A549 (cell line): ENCODE results near the gene KCNAB3. TPM values are rescaled to one million over a fixed set of nuclear protein-coding genes. Genes with fewer than 3 reads are reported as not detected.
A peak's percentile ranks its signal among the peaks of the same experiment; 100 is the strongest.

Experiments used
- ATAC-seq, 2 experiments: fragments of 200-7000 bp in 1 of 2; fragments of >200 bp in 1 of 2; cut with Nextera tagmentation in 1 of 2; cut with Tn5 transposase in 1 of 2; 3 replicates each; pipeline versions ENCODE4 v1.8.0 to v1.9.1; 2018 to 2020; ENCODE audit warnings: mild to moderate bottlenecking in 1 of 2, moderate library complexity in 1 of 2
- CTCF ChIA-PET: fragments of 300-600 bp; sonication (Branson Sonifier 250); formaldehyde crosslinking; extraction: SDS; loops from one replicate; lab custom pipeline; 2021; ENCODE audit warnings: antibody characterized with exemption, inconsistent platforms; lab: Yijun Ruan, JAX
- POLR2A ChIA-PET: fragments of 350-600 bp; formaldehyde crosslinking; extraction: SDS; loops from one replicate; lab custom pipeline; 2021; ENCODE audit warnings: antibody characterized with exemption, inconsistent platforms; lab: Yijun Ruan, JAX
- DNase-seq, 2 experiments: peaks; one replicate each; pipeline versions ENCODE4 v3.0.0 to v3.0.0-alpha.2; 2011 to 2016; ENCODE audit warnings: low read depth in 1 of 2, low spot score in 1 of 2
- FAIRE-seq: peaks from 2 replicates; lab custom pipeline; 2011; peaks lifted over from hg19 to GRCh38; lab: Jason Lieb, UNC
- H3K27ac ChIP-seq, 2 experiments: fragments of >200 bp; sonication (Bioruptor Twin); formaldehyde crosslinking; 3 replicates each; pipeline ENCODE4 v1.5.1; 2016 to 2017
- H3K4me1 ChIP-seq: fragments of >200 bp; sonication (Bioruptor Twin); formaldehyde crosslinking; 3 replicates; pipeline ENCODE4 v1.6.1; 2016
- H3K4me2 ChIP-seq: fragments of >200 bp; sonication (Bioruptor Twin); formaldehyde crosslinking; 3 replicates; pipeline ENCODE4 v1.6.1; 2016
- H3K4me3 ChIP-seq: fragments of >200 bp; sonication (Bioruptor Twin); formaldehyde crosslinking; 3 replicates; pipeline ENCODE4 v1.5.1; 2016
- H3K9me3 ChIP-seq: fragments of >200 bp; sonication (Bioruptor Twin); formaldehyde crosslinking; 3 replicates; pipeline ENCODE4 v1.6.1; 2016
- CEBPB ChIP-seq, 2 experiments: fragments of >200 bp in 1 of 2; sonication (Bioruptor Twin) in 1 of 2; formaldehyde crosslinking in 1 of 2; IDR thresholded peaks; 2 replicates each; pipeline ENCODE4 v1.6.1; 2012 to 2016
- FOXS1 ChIP-seq: fragments of 250-450 bp; sonication (Bioruptor Pico); IDR thresholded peaks from 2 replicates; pipeline ENCODE4 v1.5.0; 2020; ENCODE audit warnings: mild to moderate bottlenecking, moderate library complexity
- GATA3 ChIP-seq: IDR thresholded peaks from 2 replicates; pipeline ENCODE4 v1.6.1; 2012; ENCODE audit warnings: borderline replicate concordance
- HDAC2 ChIP-seq: fragments of 200-600 bp; sonication (generic); IDR thresholded peaks from 2 replicates; pipeline ENCODE4 v1.6.1; 2016
- HOXB5 ChIP-seq: fragments of 250-450 bp; sonication (Bioruptor Pico); IDR thresholded peaks from 2 replicates; pipeline ENCODE4 v1.5.0; 2020; ENCODE audit warnings: mild to moderate bottlenecking, moderate library complexity
- JUN ChIP-seq, 2 experiments: fragments of >200 bp; sonication (Bioruptor Twin); formaldehyde crosslinking; IDR thresholded peaks; 2 replicates in 1 of 2; 3 replicates in 1 of 2; pipeline ENCODE4 v1.6.1; 2016 to 2017
- KDM1A ChIP-seq: fragments of 200-600 bp; sonication (generic); IDR thresholded peaks from 2 replicates; pipeline ENCODE4 v1.6.1; 2016; ENCODE audit warnings: low read depth, mild to moderate bottlenecking
- MAFK ChIP-seq: fragments of 450-650 bp; IDR thresholded peaks from 2 replicates; pipeline ENCODE4 v1.6.1; 2014; ENCODE audit not compliant: partially characterized antibody
- MAZ ChIP-seq: fragments of 150-350 bp; IDR thresholded peaks from 2 replicates; pipeline ENCODE4 v1.6.1; 2014; ENCODE audit warnings: antibody characterized with exemption, low read depth, low read length, borderline replicate concordance
- NPAS2 ChIP-seq: fragments of 250-450 bp; sonication (Bioruptor Pico); IDR thresholded peaks from 2 replicates; pipeline ENCODE4 v1.8.0; 2022; ENCODE audit warnings: mild to moderate bottlenecking, moderate library complexity, borderline replicate concordance
- POLR2A ChIP-seq: IDR thresholded peaks from 2 replicates; pipeline ENCODE4 v1.6.1; 2012; ENCODE audit warnings: mild to moderate bottlenecking, low read length
- POLR2AphosphoS2 ChIP-seq: conservative IDR thresholded peaks from 2 replicates; pipeline ENCODE4 v1.6.1; 2012; ENCODE audit warnings: low read length, improper control_type of control experiment, inconsistent platforms
- RAD21 ChIP-seq, 2 experiments: fragments of >200 bp in 1 of 2; sonication (Bioruptor Twin) in 1 of 2; formaldehyde crosslinking in 1 of 2; IDR thresholded peaks in 1 of 2; conservative IDR thresholded peaks in 1 of 2; 2 replicates in 1 of 2; 3 replicates in 1 of 2; pipeline ENCODE4 v1.6.1; 2012 to 2018; ENCODE audit warnings: inconsistent platforms in 1 of 2
- RARB ChIP-seq: fragments of 250-450 bp; sonication (Bioruptor Pico); IDR thresholded peaks from 2 replicates; pipeline ENCODE4 v1.8.0; 2021; ENCODE audit warnings: mild to moderate bottlenecking, moderate library complexity
- SMC3 ChIP-seq: fragments of >200 bp; sonication (Bioruptor Twin); formaldehyde crosslinking; IDR thresholded peaks from 3 replicates; pipeline ENCODE4 v1.6.1; 2018; ENCODE audit warnings: inconsistent platforms
- ZC3H11A ChIP-seq: fragments of 450-650 bp; IDR thresholded peaks from 2 replicates; pipeline ENCODE4 v1.6.1; 2014; ENCODE audit warnings: antibody characterized with exemption, mild to moderate bottlenecking
- ZFP36 ChIP-seq: fragments of 450-650 bp; IDR thresholded peaks from 2 replicates; pipeline ENCODE4 v1.6.1; 2014; ENCODE audit warnings: borderline replicate concordance; ENCODE audit not compliant: partially characterized antibody
- ZNF302 ChIP-seq: fragments of 250-450 bp; sonication (Bioruptor Pico); IDR thresholded peaks from 2 replicates; pipeline ENCODE4 v1.9.0; 2021; ENCODE audit warnings: inconsistent platforms, mild to moderate bottlenecking, moderate library complexity
- ZSCAN20 ChIP-seq: fragments of 250-450 bp; sonication (Bioruptor Pico); IDR thresholded peaks from 2 replicates; pipeline ENCODE4 v1.8.0; 2022; ENCODE audit warnings: mild to moderate bottlenecking, moderate library complexity
- WGBS: methylation state at CpG from one replicate; pipeline ENCODE4 v1.1.6; 2017; ENCODE audit errors: missing lambda C conversion rate; 5-methylcytosine and 5-hydroxymethylcytosine counted together
- polyA plus RNA-seq, 4 experiments: library from polyadenylated mRNA; depleted of rRNA in 3 of 4; stranded (reverse); fragments of >200 nt; fragmentation: RNase III in 1 of 4; extraction: RNeasy Plus Mini Kit Qiagen cat#74134 plus additional on column Dnase treatment in 1 of 4; gene quantifications; 2 replicates in 3 of 4; 3 replicates in 1 of 4; pipeline ENCODE4 v1.2.3, GENCODE V29; 2011 to 2017
- TF ChIP-seq, protein P1 (sequence below): fragments of 250-450 bp; sonication (Bioruptor Pico); IDR thresholded peaks from 2 replicates; pipeline ENCODE4 v1.5.0; 2021; ENCODE audit warnings: mild to moderate bottlenecking, moderate library complexity, borderline replicate concordance
- TF ChIP-seq, protein P2 (sequence below): fragments of >200 bp; sonication (Bioruptor Twin); formaldehyde crosslinking; IDR thresholded peaks from 3 replicates; pipeline ENCODE4 v1.5.1; 2016

Gene KCNAB3
- polyA plus RNA-seq, 2 of the 4 experiments (the other 2 are of a cell fraction), result 2.7 to 3.2 TPM

DNA sequence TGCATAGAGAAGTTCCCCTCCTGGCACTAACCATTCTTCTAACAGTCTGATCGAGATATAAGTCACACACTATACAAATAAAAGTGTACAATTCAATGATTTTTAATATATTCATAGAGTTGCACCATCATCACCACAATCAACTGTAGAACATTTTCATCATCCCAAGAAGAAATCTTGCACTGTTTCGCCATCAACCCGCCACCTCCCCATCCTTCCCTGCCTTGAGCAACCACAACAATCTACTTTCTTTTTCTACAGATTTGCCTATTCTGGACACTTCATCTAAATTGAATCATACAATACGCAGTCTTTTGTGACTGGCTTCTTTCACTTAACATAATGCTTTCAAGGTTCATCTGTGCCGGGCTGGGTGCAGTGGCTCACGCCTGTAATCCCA lies 39.8 kb upstream of the KCNAB3 start:
- WGBS, result 79% methylated on average over 6 of the region's 6 CpGs
- Histone ChIP-seq H3K4me2 (no peak overlapping the region), H3K4me1 (no peaks in the 10 kb centered on the region), H3K4me3 (no peak overlapping the region), H3K9me3 (peaks cover 3% of the 10 kb centered on the region; the same call in 1 of the 3 replicates), H3K27ac (no peak overlapping the region)
- no peak for TF ChIP-seq RAD21 (conservative IDR thresholded peaks at IDR 0.05 in 1 of 2, IDR thresholded peaks at IDR 0.05 in 1 of 2)
- TF ChIP-seq GATA3, result no peak
- no peak for TF ChIP-seq KDM1A
- TF ChIP-seq, protein P1, sequence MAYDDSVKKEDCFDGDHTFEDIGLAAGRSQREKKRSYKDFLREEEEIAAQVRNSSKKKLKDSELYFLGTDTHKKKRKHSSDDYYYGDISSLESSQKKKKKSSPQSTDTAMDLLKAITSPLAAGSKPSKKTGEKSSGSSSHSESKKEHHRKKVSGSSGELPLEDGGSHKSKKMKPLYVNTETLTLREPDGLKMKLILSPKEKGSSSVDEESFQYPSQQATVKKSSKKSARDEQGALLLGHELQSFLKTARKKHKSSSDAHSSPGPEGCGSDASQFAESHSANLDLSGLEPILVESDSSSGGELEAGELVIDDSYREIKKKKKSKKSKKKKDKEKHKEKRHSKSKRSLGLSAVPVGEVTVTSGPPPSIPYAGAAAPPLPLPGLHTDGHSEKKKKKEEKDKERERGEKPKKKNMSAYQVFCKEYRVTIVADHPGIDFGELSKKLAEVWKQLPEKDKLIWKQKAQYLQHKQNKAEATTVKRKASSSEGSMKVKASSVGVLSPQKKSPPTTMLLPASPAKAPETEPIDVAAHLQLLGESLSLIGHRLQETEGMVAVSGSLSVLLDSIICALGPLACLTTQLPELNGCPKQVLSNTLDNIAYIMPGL, result no peak
- no peak for TF ChIP-seq NPAS2 (CRISPR knock-in tag)
- TF ChIP-seq ZNF302, result no peak
- TF ChIP-seq POLR2AphosphoS2, result no peak
- TF ChIP-seq ZFP36, result no peak
- no peak for TF ChIP-seq JUN (IDR thresholded peaks at IDR 0.05)
- TF ChIP-seq CEBPB (IDR thresholded peaks at IDR 0.05), result no peak
- no peak for TF ChIP-seq MAZ
- TF ChIP-seq, protein P2, sequence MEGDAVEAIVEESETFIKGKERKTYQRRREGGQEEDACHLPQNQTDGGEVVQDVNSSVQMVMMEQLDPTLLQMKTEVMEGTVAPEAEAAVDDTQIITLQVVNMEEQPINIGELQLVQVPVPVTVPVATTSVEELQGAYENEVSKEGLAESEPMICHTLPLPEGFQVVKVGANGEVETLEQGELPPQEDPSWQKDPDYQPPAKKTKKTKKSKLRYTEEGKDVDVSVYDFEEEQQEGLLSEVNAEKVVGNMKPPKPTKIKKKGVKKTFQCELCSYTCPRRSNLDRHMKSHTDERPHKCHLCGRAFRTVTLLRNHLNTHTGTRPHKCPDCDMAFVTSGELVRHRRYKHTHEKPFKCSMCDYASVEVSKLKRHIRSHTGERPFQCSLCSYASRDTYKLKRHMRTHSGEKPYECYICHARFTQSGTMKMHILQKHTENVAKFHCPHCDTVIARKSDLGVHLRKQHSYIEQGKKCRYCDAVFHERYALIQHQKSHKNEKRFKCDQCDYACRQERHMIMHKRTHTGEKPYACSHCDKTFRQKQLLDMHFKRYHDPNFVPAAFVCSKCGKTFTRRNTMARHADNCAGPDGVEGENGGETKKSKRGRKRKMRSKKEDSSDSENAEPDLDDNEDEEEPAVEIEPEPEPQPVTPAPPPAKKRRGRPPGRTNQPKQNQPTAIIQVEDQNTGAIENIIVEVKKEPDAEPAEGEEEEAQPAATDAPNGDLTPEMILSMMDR, result no peak
- no peak for TF ChIP-seq FOXS1 (CRISPR knock-in tag)
- no peak for TF ChIP-seq POLR2A
- TF ChIP-seq ZC3H11A, result no peak
- TF ChIP-seq RARB (CRISPR knock-in tag), result no peak
- no peak for TF ChIP-seq SMC3
- no peak for FAIRE-seq
- DNase-seq, result no peak
- ChIA-PET POLR2A (no interaction called here), CTCF (interaction anchor here (0.6 to 15.4 kb wide), 3 partner anchors 13 to 140 kb away, joined by 3 to 172 read pairs (median 3); no protein-coding TSS in a partner anchor)
- no peak for ATAC-seq

DNA sequence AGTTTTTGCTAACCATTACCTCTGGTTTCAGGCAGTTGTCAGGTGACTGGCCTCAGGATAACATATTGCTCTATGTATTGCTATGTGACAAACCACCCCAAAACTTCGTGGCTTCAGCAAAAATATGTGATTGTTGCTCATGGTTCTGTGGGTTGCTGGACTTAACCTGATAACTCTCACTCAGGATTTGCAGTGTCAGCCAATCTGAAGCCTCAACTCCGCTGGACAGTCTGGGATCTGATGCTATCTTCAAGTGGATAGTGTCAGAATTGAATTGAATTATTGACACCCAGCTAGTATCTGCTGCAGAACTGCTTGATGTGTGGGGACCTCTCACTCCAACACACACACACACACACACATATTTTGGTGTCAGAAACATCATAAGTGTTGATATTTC lies 38.1 kb upstream of the KCNAB3 start:
- no peak overlapping the region for H3K27ac ChIP-seq
- CTCF ChIA-PET, result interaction anchor here (15.4 kb wide), 1 partner anchor 21 kb away, joined by 172 read pairs; no protein-coding TSS in a partner anchor
- H3K4me1 ChIP-seq, result no peaks in the 10 kb centered on the region
- no peaks in the 10 kb centered on the region for H3K9me3 ChIP-seq
- POLR2A ChIA-PET, result no interaction called here
- no peak overlapping the region for H3K4me3 ChIP-seq
- TF ChIP-seq MAFK (peak; percentile 87), HDAC2 (no peak), NPAS2 (CRISPR knock-in tag) (no peak), ZSCAN20 (CRISPR knock-in tag) (no peak), RARB (CRISPR knock-in tag) (no peak)
- no peak for DNase-seq
- 13% methylated on average over 2 of the region's 2 CpGs for WGBS
- FAIRE-seq, result peak; percentile 54
- H3K4me2 ChIP-seq, result no peak overlapping the region
- peak in 1 of 2 experiments; percentile 27; a peak in 1 of 6 replicates for ATAC-seq

DNA sequence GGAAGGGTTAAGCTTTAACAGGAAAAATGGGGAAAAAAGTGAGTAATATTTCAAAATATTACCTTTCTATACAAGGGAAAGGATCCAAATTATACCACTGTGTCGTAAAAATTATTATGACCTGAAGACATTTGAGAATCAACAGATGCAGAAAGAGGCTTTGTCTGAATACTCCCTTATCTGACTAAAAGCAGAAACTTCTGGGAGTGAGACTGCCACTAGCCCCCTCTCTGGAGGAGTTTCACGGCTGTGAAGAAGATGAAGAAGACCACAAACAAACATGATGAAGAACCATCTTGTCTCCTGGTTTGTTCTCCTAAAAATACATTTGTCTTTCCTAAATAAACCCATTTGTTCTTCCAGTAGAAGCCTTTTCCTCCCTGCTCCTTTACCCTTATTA lies 31.8 kb upstream of the KCNAB3 start:
- H3K4me1 ChIP-seq, result no peaks in the 10 kb centered on the region
- ChIA-PET CTCF (interaction anchor here (1.5 to 33.2 kb wide), 4 partner anchors 11 to 96 kb away, joined by 4 to 470 read pairs (median 6); no protein-coding TSS in a partner anchor), POLR2A (no interaction called here)
- no peak overlapping the region for H3K4me2 ChIP-seq
- DNase-seq (no peak), ATAC-seq (no peak), FAIRE-seq (peak; percentile 93)
- TF ChIP-seq GATA3, result no peak
- TF ChIP-seq HOXB5, result no peak
- no peak for TF ChIP-seq MAFK
- TF ChIP-seq MAZ, result no peak
- TF ChIP-seq, all 56 proteins: peak for 0
- Histone ChIP-seq H3K9me3 (no peaks in the 10 kb centered on the region), H3K4me3 (no peak overlapping the region), H3K27ac (no peak overlapping the region)
- WGBS, result 24% methylated on average over 2 of the region's 2 CpGs
